GM23248 (cell line): ENCODE measurements around the gene MAML3. TPM values are rescaled to one million over a fixed set of nuclear protein-coding genes. Genes with fewer than 3 reads are reported as not detected.

Experiments used
- DNase-seq: peaks from one replicate; pipeline ENCODE4 v3.0.0-alpha.2; 2015
- H2AFZ ChIP-seq: fragments of 200-600 bp; sonication (generic); 2 replicates; pipeline ENCODE4 v1.6.1; 2016; ENCODE audit warnings: antibody characterized with exemption
- H3F3A ChIP-seq: fragments of 200-600 bp; sonication (generic); 2 replicates; pipeline ENCODE4 v1.6.1; 2016; ENCODE audit warnings: mild to moderate bottlenecking, antibody characterized with exemption, mixed run types; ENCODE audit not compliant: insufficient read depth
- H3K27ac ChIP-seq: fragments of 200-600 bp; sonication (generic); 2 replicates; pipeline ENCODE4 v1.5.1; 2016; ENCODE audit warnings: mild to moderate bottlenecking
- H3K27me3 ChIP-seq: fragments of 200-600 bp; sonication (generic); replicated peaks from 2 replicates; pipeline ENCODE4 v1.6.1; 2016; ENCODE audit warnings: mild to moderate bottlenecking; ENCODE audit not compliant: insufficient read depth
- H3K36me3 ChIP-seq: fragments of 200-600 bp; sonication (generic); 2 replicates; pipeline ENCODE4 v1.6.1; 2016; ENCODE audit warnings: low read depth, mild to moderate bottlenecking
- H3K4me1 ChIP-seq: fragments of 200-600 bp; sonication (generic); 2 replicates; pipeline ENCODE4 v1.6.1; 2016; ENCODE audit warnings: mild to moderate bottlenecking; ENCODE audit not compliant: insufficient read depth
- H3K4me2 ChIP-seq: fragments of 200-600 bp; sonication (generic); one replicate; pipeline ENCODE4 v1.6.1; 2016; ENCODE audit warnings: mild to moderate bottlenecking; ENCODE audit not compliant: unreplicated experiment
- H3K4me3 ChIP-seq: fragments of 200-600 bp; sonication (generic); 2 replicates; pipeline ENCODE4 v1.5.1; 2016; ENCODE audit warnings: mild to moderate bottlenecking
- H3K79me2 ChIP-seq: fragments of 200-600 bp; sonication (generic); 2 replicates; pipeline ENCODE4 v1.6.1; 2016; ENCODE audit warnings: mild to moderate bottlenecking; ENCODE audit not compliant: insufficient read depth
- H3K9ac ChIP-seq: fragments of 200-600 bp; sonication (generic); 2 replicates; pipeline ENCODE4 v1.6.1; 2016; ENCODE audit warnings: mild to moderate bottlenecking
- H3K9me2 ChIP-seq: fragments of 200-600 bp; sonication (generic); 2 replicates; pipeline ENCODE4 v1.6.1; 2016; ENCODE audit warnings: mixed run types, mild to moderate bottlenecking, moderate library complexity; ENCODE audit not compliant: insufficient read depth
- H3K9me3 ChIP-seq: fragments of 200-600 bp; sonication (generic); one replicate; pipeline ENCODE4 v1.6.1; 2017; ENCODE audit warnings: low read depth
- H4K20me1 ChIP-seq: fragments of 200-600 bp; sonication (generic); 2 replicates; pipeline ENCODE4 v1.6.0; 2016; ENCODE audit not compliant: insufficient read depth
- EZH2 ChIP-seq: fragments of 200-600 bp; sonication (generic); IDR thresholded peaks from 2 replicates; pipeline ENCODE4 v1.6.1; 2018; ENCODE audit warnings: antibody characterized with exemption, mild to moderate bottlenecking; ENCODE audit not compliant: insufficient read depth, poor library complexity, severe bottlenecking
- EZH2phosphoT487 ChIP-seq: fragments of 200-600 bp; sonication (generic); IDR thresholded peaks from 2 replicates; pipeline ENCODE4 v1.6.1; 2018; ENCODE audit warnings: antibody characterized with exemption, moderate library complexity, mild to moderate bottlenecking, low read depth; ENCODE audit not compliant: insufficient read depth
- WGBS, 2 experiments: methylation state at CpG; one replicate each; pipeline ENCODE4 v1.1.6; 2015 to 2017; ENCODE audit warnings: low lambda C conversion rate in 2 of 2, low coverage in 1 of 2; ENCODE audit errors: missing lambda C conversion rate in 2 of 2; 5-methylcytosine and 5-hydroxymethylcytosine counted together
- in situ Hi-C: fragments of 300-500 bp; cut with MboI; formaldehyde crosslinking; loops from 2 replicates; pipeline ENCODE4 v1.15.0; 2020
- polyA plus RNA-seq: library from polyadenylated mRNA; unstranded; fragments of >200 nt; fragmentation: Nextera tagmentation; extraction: Ambion mirVana; gene quantifications from 2 replicates; pipeline ENCODE4 v1.2.1, GENCODE V29; 2016
- total RNA-seq: library from RNA; depleted of rRNA; stranded (reverse); fragments of >200 nt; shearing (Covaris generic); gene quantifications from 2 replicates; pipeline ENCODE4 v1.2.3, GENCODE V29; 2014

Gene MAML3
- total and polyA plus RNA-seq, 2 experiments from 2014 or later = 0.96 to 1.5 TPM

GRCh38 chr4:139898293-139898692, 255.7 kb downstream of the MAML3 start:
- no peaks in the 10 kb centered on the region for H3K9me2 ChIP-seq
- peaks cover 15% of the 10 kb centered on the region; the same call in 1 of the 2 replicates for H3F3A ChIP-seq
- H3K9ac ChIP-seq = no peak overlapping the region
- H3K27ac ChIP-seq = no peak overlapping the region
- H3K9me3 ChIP-seq = no peaks in the 10 kb centered on the region
- in situ Hi-C loops = no loop called here
- H3K79me2 ChIP-seq = no peaks in the 10 kb centered on the region
- H3K4me1 ChIP-seq = peaks cover 11% of the 10 kb centered on the region; the same call in 1 of the 2 replicates
- H3K27me3 ChIP-seq = no peaks in the 10 kb centered on the region
- H2AFZ ChIP-seq = no peak overlapping the region
- no peak for DNase-seq
- 69 to 85% methylated on average over 3 of the region's 3 CpGs for WGBS, 2 experiments
- no peak overlapping the region for H3K4me3 ChIP-seq
- H3K4me2 ChIP-seq = no peak overlapping the region
- no peaks in the 10 kb centered on the region for H4K20me1 ChIP-seq
- no peaks in the 10 kb centered on the region for H3K36me3 ChIP-seq
- no peak for TF ChIP-seq EZH2phosphoT487
- TF ChIP-seq EZH2 = no peak

GRCh38 chr4:139896091-139896604, 257.8 kb downstream of the MAML3 start:
- Histone ChIP-seq H3K4me2 (no peak overlapping the region), H3K4me1 (peaks cover 5% of the 10 kb centered on the region), H3K36me3 (no peaks in the 10 kb centered on the region), H2AFZ (no peak overlapping the region), H3K9ac (no peak overlapping the region), H3F3A (peaks cover 10% of the 10 kb centered on the region), H3K9me2 (no peaks in the 10 kb centered on the region), H3K27me3 (no peaks in the 10 kb centered on the region), H3K27ac (no peak overlapping the region), H3K4me3 (no peak overlapping the region), H3K79me2 (no peaks in the 10 kb centered on the region), H4K20me1 (no peaks in the 10 kb centered on the region), H3K9me3 (no peaks in the 10 kb centered on the region)
- 95 to 100% methylated on average over 6 of the region's 6 CpGs for WGBS, 2 experiments
- in situ Hi-C loops = no loop called here
- no peak for DNase-seq
- TF ChIP-seq EZH2phosphoT487 = no peak
- TF ChIP-seq EZH2 = no peak

DNA sequence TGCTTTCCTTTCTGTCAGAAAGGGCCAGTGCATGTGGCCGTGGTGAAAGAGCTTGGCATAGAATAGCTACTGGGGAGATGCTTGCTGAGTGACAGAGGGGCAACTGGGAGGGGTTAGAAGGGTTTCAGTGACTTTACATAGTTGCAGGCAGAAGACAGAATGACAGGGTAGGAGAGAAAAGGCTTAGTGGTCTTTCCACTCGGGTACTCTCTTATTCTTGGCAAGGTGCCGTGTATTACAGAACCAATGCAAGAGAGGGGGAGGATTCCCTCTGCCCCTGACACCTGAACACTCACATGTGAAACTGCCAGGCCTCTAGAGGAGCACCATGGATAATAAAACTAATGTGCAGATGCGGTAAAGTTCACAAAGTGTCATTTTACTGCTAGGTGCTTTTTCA, 260.2 kb downstream of the MAML3 start:
- WGBS, 2 experiments = 55 to 57% methylated on average over 4 of the region's 4 CpGs
- Histone ChIP-seq H3F3A (peaks cover 13% of the 10 kb centered on the region), H4K20me1 (no peaks in the 10 kb centered on the region), H3K9me3 (no peaks in the 10 kb centered on the region), H3K27ac (no peak overlapping the region), H3K4me3 (no peak overlapping the region), H3K4me1 (peaks cover 11% of the 10 kb centered on the region), H2AFZ (no peak overlapping the region), H3K79me2 (no peaks in the 10 kb centered on the region), H3K9ac (no peak overlapping the region), H3K4me2 (no peak overlapping the region), H3K27me3 (no peaks in the 10 kb centered on the region), H3K9me2 (no peaks in the 10 kb centered on the region), H3K36me3 (no peaks in the 10 kb centered on the region)
- in situ Hi-C loops = no loop called here
- DNase-seq = no peak
- TF ChIP-seq EZH2 = no peak
- TF ChIP-seq EZH2phosphoT487 = no peak

- Histone ChIP-seq H4K20me1 (no peaks in the 10 kb centered on the region), H3K4me1 (peaks cover 11% of the 10 kb centered on the region), H3K79me2 (no peaks in the 10 kb centered on the region), H3K4me2 (no peak overlapping the region), H2AFZ (no peak overlapping the region), H3F3A (peaks cover 13% of the 10 kb centered on the region), H3K9me3 (no peaks in the 10 kb centered on the region), H3K36me3 (no peaks in the 10 kb centered on the region), H3K27me3 (no peaks in the 10 kb centered on the region), H3K4me3 (no peak overlapping the region), H3K9ac (no peak overlapping the region), H3K9me2 (no peaks in the 10 kb centered on the region), H3K27ac (no peak overlapping the region)
- in situ Hi-C loops = no loop called here
- no peak for DNase-seq
- TF ChIP-seq EZH2 = no peak
- TF ChIP-seq EZH2phosphoT487 = no peak
- WGBS, 2 experiments = 95 to 97% methylated on average over 5 of the region's 5 CpGs
Measured at GRCh38 chr4:139892973-139893736, 260.8 kb downstream of the MAML3 start.
